Testis (tissue), 2 donors: Measurements from ENCODE around the gene APIP.

Experiments used
- POLR2A ChIP-seq: fragments of 450-650 bp; IDR thresholded peaks from one replicate; pipeline ENCODE4 v1.6.1; 2017; ENCODE audit warnings: antibody characterized with exemption, mild to moderate bottlenecking, moderate library complexity
- TF ChIP-seq, protein P1 (sequence below), 3 experiments: fragments of 450-650 bp in 2 of 3; fragments of 200-600 bp in 1 of 3; sonication (generic) in 1 of 3; IDR thresholded peaks; one replicate each; pipeline ENCODE4 v1.5.1; 2016 to 2019; ENCODE audit warnings: antibody characterized with exemption in 3 of 3, mild to moderate bottlenecking in 2 of 3, moderate library complexity in 1 of 3

DNA sequence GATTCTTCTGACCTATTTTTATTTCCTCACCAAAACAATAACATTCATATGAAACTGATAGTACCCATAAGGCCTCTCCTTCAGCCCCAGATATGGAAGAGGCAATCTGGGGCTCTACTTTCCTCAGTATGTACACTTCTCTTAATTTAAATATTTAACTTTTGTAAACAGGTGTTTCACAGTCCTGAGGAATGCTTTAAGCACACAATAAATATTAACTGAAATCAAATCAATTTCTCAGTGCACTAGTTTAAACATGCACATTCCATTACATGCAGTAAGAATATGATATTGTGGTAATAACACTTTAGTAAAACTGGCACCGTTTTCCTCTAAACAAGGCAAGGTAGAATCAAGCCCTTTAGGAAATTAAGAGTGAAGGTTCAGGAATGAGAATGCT is 28.9 kb downstream of the APIP start:
- TF ChIP-seq, protein P1, sequence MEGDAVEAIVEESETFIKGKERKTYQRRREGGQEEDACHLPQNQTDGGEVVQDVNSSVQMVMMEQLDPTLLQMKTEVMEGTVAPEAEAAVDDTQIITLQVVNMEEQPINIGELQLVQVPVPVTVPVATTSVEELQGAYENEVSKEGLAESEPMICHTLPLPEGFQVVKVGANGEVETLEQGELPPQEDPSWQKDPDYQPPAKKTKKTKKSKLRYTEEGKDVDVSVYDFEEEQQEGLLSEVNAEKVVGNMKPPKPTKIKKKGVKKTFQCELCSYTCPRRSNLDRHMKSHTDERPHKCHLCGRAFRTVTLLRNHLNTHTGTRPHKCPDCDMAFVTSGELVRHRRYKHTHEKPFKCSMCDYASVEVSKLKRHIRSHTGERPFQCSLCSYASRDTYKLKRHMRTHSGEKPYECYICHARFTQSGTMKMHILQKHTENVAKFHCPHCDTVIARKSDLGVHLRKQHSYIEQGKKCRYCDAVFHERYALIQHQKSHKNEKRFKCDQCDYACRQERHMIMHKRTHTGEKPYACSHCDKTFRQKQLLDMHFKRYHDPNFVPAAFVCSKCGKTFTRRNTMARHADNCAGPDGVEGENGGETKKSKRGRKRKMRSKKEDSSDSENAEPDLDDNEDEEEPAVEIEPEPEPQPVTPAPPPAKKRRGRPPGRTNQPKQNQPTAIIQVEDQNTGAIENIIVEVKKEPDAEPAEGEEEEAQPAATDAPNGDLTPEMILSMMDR (IDR thresholded peaks at IDR 0.05): no peak
- no peak for TF ChIP-seq POLR2A
